HepG2 (cell line): Measurements from ENCODE around the gene ANP32D. TPM values are rescaled to one million over a fixed set of nuclear protein-coding genes. Genes with fewer than 3 reads are reported as not detected.

Source experiments
- ARNT ChIP-seq: fragments of 450-650 bp; IDR thresholded peaks from 2 replicates; pipeline ENCODE4 v1.6.1; 2017
- CREM ChIP-seq, 2 experiments: sonication (generic) in 1 of 2; formaldehyde crosslinking in 1 of 2; IDR thresholded peaks; 2 replicates each; pipeline versions ENCODE4 v1.4.0 to v1.6.1; 2016 to 2020; ENCODE audit warnings: antibody characterized with exemption in 1 of 2, mild to moderate bottlenecking in 1 of 2, missing genetic modification reagents in 1 of 2
- FOXK1 ChIP-seq: sonication (generic); formaldehyde crosslinking; IDR thresholded peaks from 2 replicates; pipeline ENCODE4 v1.4.0; 2020; ENCODE audit warnings: low read depth, missing genetic modification reagents, borderline replicate concordance
- GPBP1L1 ChIP-seq: sonication (generic); formaldehyde crosslinking; IDR thresholded peaks from 2 replicates; pipeline ENCODE4 v1.5.0; 2020; ENCODE audit warnings: mild to moderate bottlenecking, missing genetic modification reagents
- HNRNPUL1 ChIP-seq: fragments of 200-400 bp; formaldehyde crosslinking; IDR thresholded peaks from 2 replicates; pipeline ENCODE4 v1.6.1; 2017; ENCODE audit warnings: low read depth, mild to moderate bottlenecking, low read length, moderate library complexity
- NFE2 ChIP-seq: sonication (generic); formaldehyde crosslinking; IDR thresholded peaks from 2 replicates; pipeline ENCODE4 v1.4.0; 2020; ENCODE audit warnings: missing genetic modification reagents
- NPAS2 ChIP-seq: sonication (generic); formaldehyde crosslinking; IDR thresholded peaks from 2 replicates; pipeline ENCODE4 v1.8.0; 2022; ENCODE audit warnings: mild to moderate bottlenecking, missing genetic modification reagents, borderline replicate concordance
- SOX5 ChIP-seq: IDR thresholded peaks from 2 replicates; pipeline ENCODE4 v1.6.1; 2016; ENCODE audit warnings: borderline replicate concordance
- ZBTB40 ChIP-seq, 2 experiments: fragments of 450-650 bp in 1 of 2; sonication (generic) in 1 of 2; formaldehyde crosslinking in 1 of 2; IDR thresholded peaks; 2 replicates each; pipeline versions ENCODE4 v1.6.1 to v1.8.0; 2016 to 2022; ENCODE audit warnings: antibody characterized with exemption in 1 of 2, mild to moderate bottlenecking in 1 of 2, missing genetic modification reagents in 1 of 2
- ZFP36 ChIP-seq: fragments of 150-350 bp; IDR thresholded peaks from 2 replicates; pipeline ENCODE4 v1.6.1; 2018; ENCODE audit warnings: borderline replicate concordance, low read length, low read depth; ENCODE audit not compliant: partially characterized antibody
- ZNF816 ChIP-seq: sonication (generic); formaldehyde crosslinking; IDR thresholded peaks from 2 replicates; pipeline ENCODE4 v1.8.0; 2022; ENCODE audit warnings: missing genetic modification reagents, mild to moderate bottlenecking, borderline replicate concordance
- ZSCAN29 ChIP-seq: sonication (generic); formaldehyde crosslinking; conservative IDR thresholded peaks from 2 replicates; pipeline ENCODE4 v1.4.0; 2020; ENCODE audit warnings: mild to moderate bottlenecking, missing genetic modification reagents
- polyA plus RNA-seq, 8 experiments: library from polyadenylated mRNA; depleted of rRNA in 3 of 8; stranded (reverse) in 7 of 8; unstranded in 1 of 8; fragments of >200 nt; fragmentation: Illumina TruSeq in 4 of 8; extraction: Trizol in 4 of 8; gene quantifications; 2 replicates each; pipeline versions ENCODE4 v1.2.1 to v1.2.3, GENCODE V29; 2011 to 2016; ENCODE audit warnings: low read depth in 4 of 8, missing spikeins in 1 of 8, mixed read lengths in 1 of 8; ENCODE audit not compliant: insufficient read depth in 1 of 8
- total RNA-seq, 5 experiments: library from RNA; depleted of rRNA; stranded (reverse); fragments of >200 nt; fragmentation: Illumina TruSeq; extraction: Trizol; gene quantifications; 2 replicates each; pipeline ENCODE4 v1.2.3, GENCODE V29; 2016; ENCODE audit warnings: low read depth in 1 of 5
- TF ChIP-seq, protein P1 (sequence below): sonication (generic); formaldehyde crosslinking; IDR thresholded peaks from 2 replicates; pipeline ENCODE4 v1.4.0; 2020; ENCODE audit warnings: missing genetic modification reagents, low read depth, mild to moderate bottlenecking, borderline replicate concordance
- TF ChIP-seq, protein P2 (sequence below): sonication (generic); formaldehyde crosslinking; conservative IDR thresholded peaks from 2 replicates; pipeline ENCODE4 v1.4.0; 2020; ENCODE audit warnings: missing genetic modification reagents

Gene ANP32D
- total and polyA plus RNA-seq, 2 of the 13 experiments (the other 11 are each of a cell fraction or from before 2014, with no cell fraction given) = not detected

DNA sequence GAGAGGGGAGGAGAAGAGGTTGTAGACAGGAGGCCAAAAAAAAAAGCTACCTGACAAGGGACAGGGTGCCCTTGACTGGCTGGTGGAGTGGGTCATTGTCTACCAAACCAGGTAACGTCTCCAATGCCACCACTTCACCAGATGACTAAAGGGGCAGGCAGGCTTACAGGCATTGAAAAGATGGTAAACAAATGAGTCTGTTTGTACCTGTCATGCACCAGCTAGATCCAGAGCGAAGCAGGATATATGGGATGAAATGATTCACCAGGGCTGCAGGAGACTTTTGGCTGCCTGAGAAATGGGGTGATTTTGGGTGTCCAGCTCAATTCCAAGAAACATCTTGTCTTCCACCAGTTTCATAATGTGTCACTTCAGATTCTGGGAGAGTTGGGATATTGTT lies 13.9 kb downstream of the ANP32D start (continued):
- TF ChIP-seq ZBTB40 (IDR thresholded peaks at IDR 0.05) (no peak), ZBTB40 (CRISPR knock-in tag; IDR thresholded peaks at IDR 0.05) (no peak), CREM (IDR thresholded peaks at IDR 0.05) (no peak), CREM (CRISPR knock-in tag; IDR thresholded peaks at IDR 0.05) (no peak), ZFP36 (no peak), HNRNPUL1 (no peak), NFE2 (no peak), SOX5 (CRISPR knock-in tag) (no peak), ZSCAN29 (CRISPR knock-in tag) (no peak), GPBP1L1 (CRISPR knock-in tag) (no peak), ARNT (no peak), NPAS2 (CRISPR knock-in tag) (no peak), FOXK1 (CRISPR knock-in tag) (no peak), ZNF816 (CRISPR knock-in tag) (no peak)
- TF ChIP-seq, protein P1, sequence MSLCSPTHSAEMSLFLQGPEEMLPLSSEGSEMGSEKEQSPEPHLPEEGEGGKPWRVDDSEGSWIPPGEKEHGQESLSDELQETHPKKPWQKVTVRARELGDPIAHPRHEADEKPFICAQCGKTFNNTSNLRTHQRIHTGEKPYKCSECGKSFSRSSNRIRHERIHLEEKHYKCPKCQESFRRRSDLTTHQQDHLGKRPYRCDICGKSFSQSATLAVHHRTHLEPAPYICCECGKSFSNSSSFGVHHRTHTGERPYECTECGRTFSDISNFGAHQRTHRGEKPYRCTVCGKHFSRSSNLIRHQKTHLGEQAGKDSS (CRISPR knock-in tag) = no peak
- TF ChIP-seq, protein P2, sequence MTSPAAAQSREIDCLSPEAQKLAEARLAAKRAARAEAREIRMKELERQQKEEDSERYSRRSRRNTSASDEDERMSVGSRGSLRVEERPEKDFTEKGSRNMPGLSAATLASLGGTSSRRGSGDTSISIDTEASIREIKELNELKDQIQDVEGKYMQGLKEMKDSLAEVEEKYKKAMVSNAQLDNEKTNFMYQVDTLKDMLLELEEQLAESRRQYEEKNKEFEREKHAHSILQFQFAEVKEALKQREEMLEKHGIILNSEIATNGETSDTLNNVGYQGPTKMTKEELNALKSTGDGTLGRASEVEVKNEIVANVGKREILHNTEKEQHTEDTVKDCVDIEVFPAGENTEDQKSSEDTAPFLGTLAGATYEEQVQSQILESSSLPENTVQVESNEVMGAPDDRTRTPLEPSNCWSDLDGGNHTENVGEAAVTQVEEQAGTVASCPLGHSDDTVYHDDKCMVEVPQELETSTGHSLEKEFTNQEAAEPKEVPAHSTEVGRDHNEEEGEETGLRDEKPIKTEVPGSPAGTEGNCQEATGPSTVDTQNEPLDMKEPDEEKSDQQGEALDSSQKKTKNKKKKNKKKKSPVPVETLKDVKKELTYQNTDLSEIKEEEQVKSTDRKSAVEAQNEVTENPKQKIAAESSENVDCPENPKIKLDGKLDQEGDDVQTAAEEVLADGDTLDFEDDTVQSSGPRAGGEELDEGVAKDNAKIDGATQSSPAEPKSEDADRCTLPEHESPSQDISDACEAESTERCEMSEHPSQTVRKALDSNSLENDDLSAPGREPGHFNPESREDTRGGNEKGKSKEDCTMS = no peak
